GM12873 (cell line): ENCODE data around the gene TMEM185B.

Source experiments
- TF ChIP-seq, protein P1 (sequence below): IDR thresholded peaks from 2 replicates; pipeline ENCODE4 v1.5.1; 2012; ENCODE audit warnings: low read depth, mild to moderate bottlenecking, moderate library complexity, low read length, control low read depth; ENCODE audit not compliant: insufficient read depth; ENCODE audit errors: missing control alignments

The TMEM185B gene

DNA sequence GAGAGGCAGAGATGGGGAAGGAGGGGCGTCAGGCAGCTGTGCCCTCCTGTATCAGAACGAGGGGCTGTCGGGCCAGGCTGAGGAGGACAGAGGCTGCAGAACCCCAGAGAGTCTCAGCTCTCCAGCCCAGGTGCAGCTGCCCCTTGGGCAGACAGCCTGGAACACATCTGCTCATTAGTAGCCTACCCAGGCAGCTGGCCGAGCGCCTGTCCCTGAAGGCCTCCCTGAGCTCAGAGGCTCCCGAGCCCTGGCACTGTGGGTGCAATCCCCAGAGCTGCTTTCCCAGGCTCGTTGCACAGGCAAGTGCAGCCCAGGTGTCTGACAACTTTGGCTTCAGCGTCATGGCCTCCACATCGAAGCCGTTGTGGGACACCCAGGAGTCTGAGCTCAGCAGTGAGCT, 13.1 kb upstream of the TMEM185B start:
- TF ChIP-seq, protein P1, sequence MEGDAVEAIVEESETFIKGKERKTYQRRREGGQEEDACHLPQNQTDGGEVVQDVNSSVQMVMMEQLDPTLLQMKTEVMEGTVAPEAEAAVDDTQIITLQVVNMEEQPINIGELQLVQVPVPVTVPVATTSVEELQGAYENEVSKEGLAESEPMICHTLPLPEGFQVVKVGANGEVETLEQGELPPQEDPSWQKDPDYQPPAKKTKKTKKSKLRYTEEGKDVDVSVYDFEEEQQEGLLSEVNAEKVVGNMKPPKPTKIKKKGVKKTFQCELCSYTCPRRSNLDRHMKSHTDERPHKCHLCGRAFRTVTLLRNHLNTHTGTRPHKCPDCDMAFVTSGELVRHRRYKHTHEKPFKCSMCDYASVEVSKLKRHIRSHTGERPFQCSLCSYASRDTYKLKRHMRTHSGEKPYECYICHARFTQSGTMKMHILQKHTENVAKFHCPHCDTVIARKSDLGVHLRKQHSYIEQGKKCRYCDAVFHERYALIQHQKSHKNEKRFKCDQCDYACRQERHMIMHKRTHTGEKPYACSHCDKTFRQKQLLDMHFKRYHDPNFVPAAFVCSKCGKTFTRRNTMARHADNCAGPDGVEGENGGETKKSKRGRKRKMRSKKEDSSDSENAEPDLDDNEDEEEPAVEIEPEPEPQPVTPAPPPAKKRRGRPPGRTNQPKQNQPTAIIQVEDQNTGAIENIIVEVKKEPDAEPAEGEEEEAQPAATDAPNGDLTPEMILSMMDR = no peak

DNA sequence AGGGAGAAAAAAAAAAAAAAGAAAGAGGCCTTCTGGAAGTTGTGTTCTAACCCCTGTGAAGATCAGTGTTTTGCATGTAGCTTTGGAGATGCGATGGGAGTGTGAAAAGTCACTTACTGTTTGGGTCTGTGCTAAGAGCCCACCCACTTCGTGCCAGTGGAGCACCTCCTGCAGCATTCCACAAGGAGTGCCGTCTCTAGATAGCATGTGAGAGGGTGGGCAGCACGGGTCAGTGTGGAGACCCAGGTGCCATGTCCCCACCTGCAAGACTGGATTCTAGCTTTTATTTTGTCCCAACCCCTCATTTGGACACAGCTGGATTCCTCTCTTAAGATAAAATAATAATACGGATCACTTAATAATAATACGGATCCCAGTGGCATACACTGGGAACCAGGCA, 12.5 kb upstream of the TMEM185B start:
- TF ChIP-seq, protein P1 = no peak

DNA sequence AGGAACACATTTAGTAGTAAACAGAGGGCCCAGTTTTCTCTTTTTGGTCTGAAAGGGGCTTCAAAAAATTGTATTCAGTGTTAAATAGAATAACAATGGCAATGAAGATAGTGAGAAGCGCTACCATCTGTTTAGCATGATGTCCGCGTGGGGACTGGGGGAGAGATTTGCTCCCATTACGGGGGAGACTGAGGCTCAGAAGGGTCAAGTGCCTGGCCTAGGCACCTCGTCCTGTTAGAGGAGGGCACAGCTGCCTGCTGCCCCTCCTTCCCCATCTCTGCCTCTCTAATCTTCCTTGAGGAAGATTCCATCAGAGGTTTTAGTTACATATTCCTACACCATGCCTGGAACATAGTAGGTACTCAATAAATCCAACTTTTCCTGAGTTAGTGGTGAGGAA, 10.1 kb upstream of the TMEM185B start:
- TF ChIP-seq, protein P1 = no peak

DNA sequence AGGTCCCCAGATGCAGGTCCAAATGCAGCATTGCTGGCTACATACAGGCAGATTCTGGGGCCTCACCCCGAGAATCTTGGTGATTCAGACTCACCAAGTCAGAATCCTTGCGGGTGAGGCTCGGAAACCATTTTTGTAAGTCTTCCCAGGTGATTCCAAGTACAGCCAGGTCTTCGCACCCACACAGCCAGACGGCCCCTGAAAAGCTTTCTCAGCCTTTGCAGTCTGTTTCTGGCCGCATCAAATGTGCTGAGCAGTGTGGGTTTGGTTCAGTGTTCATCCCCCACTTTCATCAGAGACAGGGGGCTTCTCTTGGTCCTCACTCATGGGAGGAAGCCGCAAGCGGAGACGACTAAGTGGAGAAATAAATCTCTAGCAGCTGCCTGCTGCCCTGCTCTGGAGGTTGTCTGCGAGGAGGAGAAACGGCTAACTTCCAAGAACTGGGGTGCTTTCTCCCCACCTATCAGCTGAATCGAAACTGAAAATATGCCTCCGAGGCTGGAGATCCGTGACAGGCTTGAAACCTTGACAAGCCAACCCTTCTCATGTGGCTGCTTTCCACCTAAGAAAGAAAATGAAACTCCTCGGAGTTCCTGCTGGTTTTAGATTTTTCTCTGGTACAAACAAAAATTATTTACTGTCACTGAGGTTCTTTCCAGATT, 8.9 kb upstream of the TMEM185B start:
- TF ChIP-seq, protein P1 = no peak

GRCh38 chr2:120231564-120231973, 8.4 kb upstream of the TMEM185B start:
- TF ChIP-seq, protein P1 = no peak

- TF ChIP-seq, protein P1 = no peak
These were observed 7.6 kb upstream of the TMEM185B start for GRCh38 chr2:120230515-120231471.

DNA sequence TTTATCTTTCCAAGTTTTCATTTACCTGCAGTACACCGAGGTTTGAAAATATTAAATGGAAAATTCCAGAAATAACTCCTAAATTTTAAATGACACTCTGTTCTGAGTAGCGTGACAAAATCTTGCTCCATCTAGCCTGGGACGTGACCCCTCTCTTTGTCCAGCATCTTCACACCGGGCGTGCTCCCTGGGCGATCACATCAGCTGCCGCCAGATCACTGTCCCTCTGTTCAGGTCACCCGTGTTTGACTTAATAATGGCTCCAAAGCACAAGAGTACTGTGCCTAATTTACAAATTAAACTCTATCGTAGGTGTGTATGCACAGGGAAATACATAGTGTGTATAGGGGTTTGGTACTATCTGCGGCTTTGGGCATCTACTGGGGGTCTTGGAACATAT, 6.1 kb upstream of the TMEM185B start:
- TF ChIP-seq, protein P1 = no peak
